NCI-H2171 treated with DMSO at 0.1 percent for 48 hours (cell line): ENCODE measurements around the gene VSIG10.

Experiments used
- DNase-seq: peaks from one replicate; lab custom pipeline; 2025; lab: John Stamatoyannopoulos, UW

VSIG10 gene

DNA sequence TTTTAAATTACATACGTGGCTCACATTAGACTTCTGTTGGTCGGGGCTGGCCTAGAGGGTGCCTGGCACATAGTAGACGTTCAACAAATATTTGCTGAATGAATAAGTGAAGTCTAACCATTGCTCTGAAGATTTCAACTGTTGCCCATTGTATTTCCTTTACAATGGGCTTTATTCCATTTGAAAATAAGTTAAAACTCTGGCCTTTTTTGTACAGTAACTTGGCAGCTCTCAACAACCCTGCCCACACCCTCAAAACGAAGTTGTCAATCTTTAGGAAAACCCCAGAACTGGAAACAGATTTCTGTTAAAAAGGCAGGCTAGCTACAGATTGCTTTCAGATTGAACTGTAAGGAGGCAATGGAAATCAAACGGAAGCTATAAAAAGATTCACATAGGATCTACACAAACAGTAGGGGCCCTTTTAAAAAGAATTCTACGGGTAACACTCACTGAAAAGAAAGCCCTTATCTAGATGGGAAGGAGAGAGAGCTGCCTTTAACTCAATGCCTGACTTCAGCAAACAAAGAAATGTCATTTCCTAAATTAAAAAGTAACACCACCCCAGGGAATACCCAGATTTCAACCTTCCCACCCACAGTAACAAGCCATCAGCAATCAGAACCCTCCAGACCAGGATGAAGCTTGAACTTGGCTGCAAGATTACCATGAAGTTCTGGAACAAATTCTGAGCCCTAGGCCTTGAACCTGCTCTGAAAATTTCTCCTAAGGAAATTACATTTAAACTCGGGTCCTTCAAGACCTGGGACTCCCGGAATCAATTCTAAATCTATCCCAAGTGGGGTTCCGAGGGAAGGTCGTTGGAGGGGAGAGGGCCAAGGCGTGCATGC, 44.2 kb downstream of the VSIG10 start:
- no peak for DNase-seq

GRCh38 chr12:118058881-118059280, 44.9 kb downstream of the VSIG10 start:
- DNase-seq = no peak

DNA sequence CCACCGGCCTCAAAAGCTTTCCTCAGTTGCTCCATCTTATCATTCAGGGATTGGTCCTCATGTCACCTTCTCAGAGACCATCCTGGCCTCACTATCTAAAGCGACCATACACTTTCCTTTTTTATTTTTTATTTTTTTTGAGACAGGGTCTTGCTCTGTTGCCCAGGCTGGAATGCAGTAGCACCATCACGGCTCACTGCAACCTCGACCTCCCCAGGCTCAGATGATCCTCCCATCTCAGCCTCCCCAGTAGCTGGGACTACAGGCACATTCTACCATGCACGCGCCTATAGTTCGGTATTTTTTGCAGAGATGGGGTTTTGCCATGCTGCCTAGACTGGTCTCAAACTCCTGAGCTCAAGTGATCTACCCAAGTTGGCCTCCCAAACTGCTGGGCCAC, 45.6 kb downstream of the VSIG10 start:
- no peak for DNase-seq

DNA sequence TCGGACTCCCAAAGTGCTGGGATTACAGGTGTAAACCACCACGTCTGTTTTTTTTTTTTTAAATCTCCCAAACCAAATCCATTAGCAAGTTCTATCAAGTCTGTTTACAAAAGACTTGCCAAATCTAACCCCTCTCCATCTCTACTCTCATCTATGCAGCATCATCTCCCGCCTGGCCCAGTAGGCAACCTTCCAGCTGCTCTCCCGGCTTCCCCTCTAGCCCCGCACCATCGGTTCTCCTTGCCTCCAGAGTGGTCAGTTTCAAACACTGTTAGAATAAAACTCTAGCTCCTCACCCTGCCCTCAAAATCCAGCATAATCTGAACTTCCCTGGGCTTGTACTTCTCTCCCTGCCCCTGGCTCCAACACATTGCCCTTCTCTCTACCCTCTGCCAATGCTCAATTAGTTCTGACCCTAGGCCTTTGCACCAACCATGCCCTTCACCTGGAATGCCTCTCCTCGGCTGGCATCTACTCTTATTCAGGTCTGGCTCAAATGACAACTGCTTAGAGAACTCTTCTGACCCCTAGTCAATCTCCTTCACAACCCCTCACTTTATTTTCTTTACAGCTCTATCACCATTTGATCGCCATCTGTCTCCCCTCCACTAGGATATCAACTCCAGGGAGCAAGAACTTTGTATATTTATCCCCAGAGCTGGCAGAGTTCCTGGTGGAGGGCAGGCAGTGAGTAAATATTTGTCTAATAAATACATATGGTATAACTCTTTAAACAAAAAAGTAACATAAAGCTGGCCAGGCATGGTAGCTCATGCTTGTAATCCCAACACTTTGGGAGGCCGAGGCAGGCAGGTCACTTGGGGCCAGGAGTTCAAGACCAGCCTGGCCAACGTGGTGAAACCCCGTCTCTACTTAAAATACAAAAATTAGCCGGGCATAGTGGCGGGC, 47.7 kb downstream of the VSIG10 start:
- DNase-seq = peak; percentile 75

GRCh38 chr12:118055144-118055557, 48.7 kb downstream of the VSIG10 start:
- peak; percentile 77 for DNase-seq

- DNase-seq = no peak
Observed at GRCh38 chr12:118053071-118053985, 50.5 kb downstream of the VSIG10 start.

DNA sequence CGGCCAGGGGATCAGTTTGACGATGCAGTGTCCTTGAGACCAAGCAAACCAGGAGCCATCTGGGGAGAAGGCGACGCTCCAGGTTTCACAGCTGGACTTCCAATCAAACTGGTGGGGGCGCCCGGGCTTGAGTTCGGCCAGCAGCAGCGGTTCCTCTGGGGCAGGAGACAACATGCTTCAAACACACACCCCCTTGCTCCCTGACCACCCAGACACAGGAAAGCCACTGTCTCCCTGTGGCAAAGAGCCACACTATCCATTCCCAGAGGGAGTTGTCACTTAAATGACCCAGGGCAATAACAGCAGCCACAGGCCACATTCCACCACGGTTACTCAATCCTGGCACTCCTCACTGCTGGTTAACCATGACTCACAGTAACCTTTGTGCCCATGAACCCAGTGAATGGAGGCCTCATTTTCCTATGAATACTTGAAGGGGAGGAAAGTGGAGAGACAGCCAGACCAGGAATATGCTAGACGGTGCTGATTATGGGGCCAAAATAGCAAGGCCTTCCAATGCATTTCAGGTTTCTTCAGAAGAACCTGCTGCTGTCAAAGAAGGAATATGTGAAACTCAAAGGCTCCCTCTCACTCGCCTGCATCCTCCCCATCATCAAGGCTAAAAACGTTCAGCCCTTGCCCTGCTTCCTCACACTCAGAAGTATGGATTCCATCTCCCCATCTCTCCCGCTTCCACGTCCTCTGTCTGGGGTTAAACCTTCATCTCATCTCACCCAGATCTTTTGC, 51.3 kb downstream of the VSIG10 start:
- DNase-seq = no peak

DNA sequence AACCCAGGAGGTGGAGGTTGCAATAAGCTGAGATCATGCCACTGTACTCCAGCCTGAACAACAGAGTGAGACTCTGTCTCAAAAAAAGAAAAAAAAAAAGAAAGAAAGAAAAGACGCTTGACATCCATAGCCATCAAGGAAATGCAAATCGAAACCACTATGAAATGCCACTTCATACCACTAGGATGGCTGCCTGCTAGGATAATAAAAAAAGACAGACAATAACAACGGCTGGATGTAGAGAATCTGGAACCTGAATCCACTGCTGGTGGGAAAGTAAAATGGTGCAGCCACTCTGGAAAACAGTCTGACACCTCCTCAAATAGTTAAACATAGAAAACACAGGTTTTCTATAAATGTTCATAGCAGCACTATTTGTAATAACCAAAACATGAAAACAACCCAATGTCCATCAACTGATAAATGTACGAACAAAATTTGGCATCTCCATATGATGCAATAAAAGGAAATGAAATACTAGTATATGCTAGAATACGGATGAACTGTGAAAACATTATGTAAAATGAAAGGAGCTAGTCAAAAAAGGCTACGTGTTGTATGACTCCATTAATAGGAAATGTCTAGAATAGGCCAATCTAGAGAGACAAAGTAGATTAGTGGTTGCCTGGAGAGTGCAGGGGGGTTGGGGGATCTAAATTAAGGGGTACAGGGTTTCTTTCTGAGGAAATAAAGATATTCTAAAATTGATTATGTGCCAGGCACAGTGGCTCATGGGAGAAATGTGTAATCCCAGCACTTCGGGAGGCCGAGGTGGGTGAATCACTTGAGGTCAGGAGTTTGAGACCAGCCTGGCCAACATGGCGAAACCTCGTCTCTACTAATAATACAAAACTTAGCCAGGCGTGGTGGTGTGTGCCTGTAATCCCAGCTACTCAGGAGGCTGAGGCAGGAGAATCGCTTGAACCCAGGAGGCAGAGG, 52.6 kb downstream of the VSIG10 start:
- no peak for DNase-seq

- no peak for DNase-seq
Observed at GRCh38 chr12:118046430-118046829, 57.4 kb downstream of the VSIG10 start.

DNA sequence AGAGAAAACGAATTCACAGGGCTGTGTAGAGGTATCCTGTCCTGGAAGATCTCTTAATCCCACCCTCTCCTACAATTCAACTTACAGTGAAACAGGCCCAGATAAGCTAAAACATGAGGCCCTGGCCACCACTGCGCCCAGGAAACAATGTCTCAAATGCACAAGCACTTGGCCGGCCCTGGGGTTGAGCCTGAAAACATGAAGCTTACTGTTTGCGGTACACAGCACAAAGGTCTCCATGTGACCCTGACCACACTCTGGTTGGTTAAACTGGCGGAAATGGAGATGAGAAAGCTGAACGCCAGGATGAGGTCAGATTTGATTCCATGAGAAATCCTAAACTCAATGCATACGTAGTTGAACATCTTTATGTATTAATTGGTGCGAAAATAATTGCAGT, 59.2 kb downstream of the VSIG10 start:
- no peak for DNase-seq

DNA sequence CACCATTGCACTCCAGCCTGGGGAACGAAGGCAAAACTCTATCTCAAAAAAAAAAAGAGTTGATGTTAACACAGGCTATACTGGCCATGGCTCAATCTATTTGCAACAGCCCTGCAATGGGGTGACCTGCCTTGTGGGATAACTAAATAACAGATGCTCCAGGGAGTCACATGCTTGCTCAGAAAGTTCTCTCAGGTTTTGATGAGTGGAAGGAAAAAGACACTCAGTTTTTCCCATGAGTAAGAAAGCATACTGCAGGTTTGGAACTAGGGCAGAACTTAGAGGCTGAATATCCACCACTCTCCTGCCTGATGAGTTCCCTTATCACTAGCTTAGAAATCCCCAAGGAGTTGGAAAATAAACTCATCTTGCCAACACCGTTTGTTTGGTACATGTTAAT, 59.7 kb downstream of the VSIG10 start:
- DNase-seq = no peak

DNA sequence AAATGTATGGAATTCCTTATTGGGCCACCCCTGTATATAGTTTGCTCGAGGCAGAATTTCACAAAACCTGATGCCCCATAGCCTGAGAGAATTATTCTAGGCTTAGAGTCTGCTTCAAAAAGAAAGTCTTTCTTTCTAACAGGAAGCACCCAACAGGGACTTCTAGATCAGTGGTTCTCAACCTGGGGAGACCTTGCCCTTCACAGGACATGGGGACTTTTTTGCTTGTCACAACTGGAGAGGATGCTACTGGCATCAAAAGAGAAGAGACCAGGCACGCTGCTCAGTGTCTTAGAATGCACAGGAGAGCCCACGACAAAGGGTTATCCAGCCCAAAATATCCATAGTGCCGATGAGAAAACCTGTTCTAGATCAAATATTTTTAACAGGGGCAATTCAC, 61.7 kb downstream of the VSIG10 start:
- DNase-seq = no peak

GRCh38 chr12:118038137-118038536, 65.7 kb downstream of the VSIG10 start:
- DNase-seq = no peak

DNA sequence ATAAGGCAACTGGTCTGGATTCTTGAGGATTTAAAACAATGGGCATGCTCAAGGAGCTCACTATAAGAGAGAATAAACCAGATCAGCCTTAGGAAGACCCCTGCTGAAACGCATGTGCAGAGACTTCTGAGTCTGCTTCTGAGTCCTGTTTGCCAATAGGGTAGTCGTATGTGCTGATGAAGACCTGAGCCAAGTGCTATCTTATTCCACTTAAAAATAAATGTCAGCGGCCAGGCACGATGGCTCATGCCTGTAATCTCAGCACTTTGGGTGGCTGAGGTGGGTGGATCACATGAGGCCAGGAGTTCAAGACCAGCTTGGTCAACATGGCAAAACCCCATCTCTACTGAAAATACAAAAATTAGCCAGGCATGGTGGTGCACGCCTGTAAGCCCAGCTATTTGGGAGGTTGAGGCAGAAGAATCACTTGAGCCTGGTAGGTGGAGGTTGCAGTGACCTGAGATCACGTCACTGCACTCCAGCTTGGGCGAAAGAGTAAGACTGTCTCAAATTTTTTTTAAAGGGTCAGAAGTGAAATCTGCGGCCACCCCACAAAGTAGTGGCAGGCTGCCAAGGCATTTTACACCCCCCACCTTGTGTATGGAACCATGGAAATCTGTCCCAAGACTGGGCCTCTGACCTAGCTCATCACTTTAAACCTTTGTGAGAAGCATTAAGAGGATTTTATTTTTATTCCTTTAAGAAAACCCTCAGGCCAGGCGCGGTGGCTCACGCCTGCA, 67.0 kb downstream of the VSIG10 start:
- no peak for DNase-seq

GRCh38 chr12:118035190-118036041, 68.4 kb downstream of the VSIG10 start:
- DNase-seq = peak; percentile 31

DNA sequence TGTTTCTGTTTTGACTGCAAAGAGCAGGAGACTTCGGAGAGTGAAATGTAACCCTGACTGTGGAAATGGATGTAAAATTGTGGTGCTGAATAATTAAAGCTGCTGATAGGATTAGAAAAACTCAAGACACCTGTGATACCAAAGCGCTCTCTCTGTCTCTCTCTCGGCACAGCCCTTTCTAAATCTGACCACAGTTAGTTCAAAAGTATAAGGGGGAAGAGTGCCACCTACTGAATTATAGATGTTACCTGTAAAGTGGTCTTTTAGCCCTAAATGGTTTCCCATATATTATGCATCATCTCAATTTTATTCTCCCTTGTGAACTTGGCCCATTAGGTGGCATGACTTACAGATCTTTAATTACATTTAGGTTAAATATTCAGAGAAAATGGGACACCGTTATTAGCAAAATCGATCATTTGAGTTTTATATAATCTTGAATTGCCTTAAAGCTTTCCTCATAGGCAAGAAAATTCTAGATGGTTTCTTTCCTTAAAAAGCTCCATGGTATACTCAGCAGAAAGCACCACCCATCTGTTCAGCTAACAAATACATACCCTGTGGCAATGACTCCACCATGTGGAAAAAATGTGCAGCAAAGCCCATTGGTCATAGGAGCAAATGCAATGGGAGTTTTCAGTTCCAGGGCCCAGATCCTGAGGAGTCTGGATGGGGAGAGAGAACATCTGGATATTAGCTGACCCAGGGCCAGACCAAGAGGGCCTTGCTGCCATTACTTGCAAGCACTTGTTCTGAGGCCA, 69.2 kb downstream of the VSIG10 start:
- peak; percentile 54 for DNase-seq

DNA sequence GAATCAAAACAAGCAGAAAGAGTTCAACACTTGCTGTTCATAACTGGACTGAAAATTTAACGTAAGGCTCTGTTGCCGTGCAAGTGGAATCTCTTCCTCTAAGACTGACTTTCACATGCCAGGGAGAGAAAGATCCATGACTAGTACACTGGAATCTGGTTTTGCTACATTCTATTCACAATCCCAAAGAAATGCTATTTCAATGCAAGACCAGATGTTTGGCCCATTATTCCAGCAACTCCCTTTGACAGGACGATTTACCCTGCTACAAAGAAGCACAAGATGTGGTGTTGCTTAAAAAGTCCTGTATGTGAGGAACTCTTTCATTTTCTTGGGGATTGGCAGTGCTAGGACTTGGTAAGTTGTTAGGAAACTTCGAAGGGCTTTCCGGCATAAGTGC, 69.9 kb downstream of the VSIG10 start:
- no peak for DNase-seq

DNA sequence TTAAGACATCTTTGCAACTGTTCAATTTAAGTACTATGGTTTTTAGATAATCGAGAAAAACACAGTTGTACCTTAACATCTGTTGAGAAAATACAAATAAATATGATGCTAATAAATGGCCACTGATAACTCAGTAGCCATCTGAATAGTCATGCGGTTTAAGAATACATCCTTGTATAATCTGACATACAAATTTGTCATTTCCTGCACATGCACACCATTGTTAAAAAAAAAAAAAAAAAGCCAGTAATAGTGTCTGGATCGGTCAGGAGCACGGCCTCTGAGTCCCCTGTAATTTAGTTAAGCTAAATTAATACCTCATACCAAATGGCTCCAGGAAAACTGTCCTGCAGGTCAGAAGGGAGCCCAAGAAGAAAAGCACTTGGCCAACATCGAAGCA, 70.5 kb downstream of the VSIG10 start:
- no peak for DNase-seq
